ENCODE data around the gene KCNJ3.

The KCNJ3 gene

DNA sequence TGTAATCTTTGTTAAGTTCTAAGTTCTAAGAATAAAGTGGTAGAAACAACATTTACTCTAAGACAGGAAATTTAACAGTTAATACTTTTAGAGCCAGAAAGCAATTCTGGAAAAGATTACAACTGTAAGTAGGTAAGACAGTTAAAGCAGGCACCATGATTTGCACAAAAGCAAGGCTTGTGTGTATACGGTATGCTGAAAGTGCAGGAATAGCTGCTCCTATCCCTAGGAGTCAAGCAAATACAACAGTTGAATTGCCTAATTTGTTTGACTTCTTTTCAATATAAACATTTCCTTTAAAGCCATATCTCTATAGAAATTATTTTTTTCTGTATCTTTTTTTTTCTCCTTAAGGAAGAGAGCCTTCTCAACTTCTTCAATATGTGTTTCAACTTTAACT is 116.4 kb downstream of the KCNJ3 start:
- TF ChIP-seq, protein P1, sequence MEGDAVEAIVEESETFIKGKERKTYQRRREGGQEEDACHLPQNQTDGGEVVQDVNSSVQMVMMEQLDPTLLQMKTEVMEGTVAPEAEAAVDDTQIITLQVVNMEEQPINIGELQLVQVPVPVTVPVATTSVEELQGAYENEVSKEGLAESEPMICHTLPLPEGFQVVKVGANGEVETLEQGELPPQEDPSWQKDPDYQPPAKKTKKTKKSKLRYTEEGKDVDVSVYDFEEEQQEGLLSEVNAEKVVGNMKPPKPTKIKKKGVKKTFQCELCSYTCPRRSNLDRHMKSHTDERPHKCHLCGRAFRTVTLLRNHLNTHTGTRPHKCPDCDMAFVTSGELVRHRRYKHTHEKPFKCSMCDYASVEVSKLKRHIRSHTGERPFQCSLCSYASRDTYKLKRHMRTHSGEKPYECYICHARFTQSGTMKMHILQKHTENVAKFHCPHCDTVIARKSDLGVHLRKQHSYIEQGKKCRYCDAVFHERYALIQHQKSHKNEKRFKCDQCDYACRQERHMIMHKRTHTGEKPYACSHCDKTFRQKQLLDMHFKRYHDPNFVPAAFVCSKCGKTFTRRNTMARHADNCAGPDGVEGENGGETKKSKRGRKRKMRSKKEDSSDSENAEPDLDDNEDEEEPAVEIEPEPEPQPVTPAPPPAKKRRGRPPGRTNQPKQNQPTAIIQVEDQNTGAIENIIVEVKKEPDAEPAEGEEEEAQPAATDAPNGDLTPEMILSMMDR (IDR thresholded peaks at IDR 0.05; ENCODE audit: low read depth, low read length), result no peak
- H3K4me3 ChIP-seq (ENCODE audit: low read depth, low read length), result no peak overlapping the region
- in situ Hi-C loops (cut with HindIII; ENCODE audit: low sequenced_read_pairs), result no loop called here
- no peak for DNase-seq (ENCODE audit: low read depth, low spot score)

DNA sequence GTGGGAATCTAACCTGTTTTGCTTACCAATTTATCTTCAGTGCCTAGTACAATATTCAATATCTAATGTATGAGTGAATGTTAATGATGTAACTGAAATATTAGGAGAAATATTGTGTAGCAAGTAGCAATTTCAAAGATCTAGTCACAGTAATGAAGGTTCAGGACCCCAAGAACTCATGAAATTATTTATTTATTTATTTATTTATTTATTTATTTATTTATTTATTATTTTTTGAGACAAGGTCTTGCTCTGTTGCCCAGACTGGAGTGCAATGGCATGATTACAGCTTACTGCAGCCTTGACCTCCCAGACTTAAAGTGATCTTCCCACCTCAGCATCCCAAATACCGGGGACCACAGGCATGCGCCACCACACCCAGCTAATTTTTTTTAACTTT is 126.9 kb downstream of the KCNJ3 start:
- H3K4me3 ChIP-seq (ENCODE audit: low read depth, low read length), result no peak overlapping the region
- in situ Hi-C loops (cut with HindIII; ENCODE audit: low sequenced_read_pairs), result no loop called here
- TF ChIP-seq, protein P1 (IDR thresholded peaks at IDR 0.05; ENCODE audit: low read depth, low read length), result no peak
- DNase-seq (ENCODE audit: low read depth, low spot score), result no peak

DNA sequence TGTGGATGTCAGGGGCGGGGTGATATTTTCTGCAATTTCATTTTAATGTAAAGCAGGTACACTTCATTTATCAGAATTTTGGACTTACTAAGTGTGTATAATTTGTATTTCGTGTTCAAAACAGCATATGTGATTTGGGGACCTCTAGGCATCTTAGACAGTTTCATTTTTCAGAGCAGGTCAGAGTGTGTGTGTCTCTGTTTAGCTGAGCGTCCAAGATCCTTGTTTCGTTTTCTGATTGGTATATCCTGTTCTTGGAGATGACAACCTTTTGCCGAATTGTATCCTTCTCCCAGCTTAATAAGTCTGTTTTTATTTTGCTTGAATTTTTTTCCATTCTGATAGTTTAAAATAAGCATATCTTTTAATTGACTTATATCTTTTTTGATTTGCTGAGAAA is 128.3 kb downstream of the KCNJ3 start:
- H3K4me3 ChIP-seq (ENCODE audit: low read depth, low read length), result no peak overlapping the region
- TF ChIP-seq, protein P1 (IDR thresholded peaks at IDR 0.05; ENCODE audit: low read depth, low read length), result no peak
- in situ Hi-C loops (cut with HindIII; ENCODE audit: low sequenced_read_pairs), result no loop called here
- no peak for DNase-seq (ENCODE audit: low read depth, low spot score)

DNA sequence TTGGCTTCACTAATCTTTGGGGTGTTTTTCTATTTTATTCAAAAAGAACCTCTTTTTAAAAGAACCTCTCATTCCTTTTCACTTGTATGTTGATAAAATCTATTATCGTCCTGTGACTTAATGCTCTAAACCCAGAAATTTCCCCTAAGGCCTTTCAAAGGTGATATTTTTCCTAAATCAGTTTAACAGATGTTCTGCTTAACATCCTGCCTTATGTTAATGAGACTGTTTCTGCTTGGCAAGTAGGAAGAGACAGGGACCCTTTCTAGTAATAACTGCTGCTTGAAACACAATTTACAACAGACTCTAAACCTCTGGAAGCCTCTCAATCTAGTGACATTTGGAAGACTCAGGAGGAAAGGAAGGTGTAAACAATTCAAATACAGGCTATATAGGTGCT is 128.8 kb downstream of the KCNJ3 start:
- TF ChIP-seq, protein P1 (IDR thresholded peaks at IDR 0.05; ENCODE audit: low read depth, low read length), result no peak
- H3K4me3 ChIP-seq (ENCODE audit: low read depth, low read length), result no peak overlapping the region
- in situ Hi-C loops (cut with HindIII; ENCODE audit: low sequenced_read_pairs), result no loop called here
- no peak for DNase-seq (ENCODE audit: low read depth, low spot score)

DNA sequence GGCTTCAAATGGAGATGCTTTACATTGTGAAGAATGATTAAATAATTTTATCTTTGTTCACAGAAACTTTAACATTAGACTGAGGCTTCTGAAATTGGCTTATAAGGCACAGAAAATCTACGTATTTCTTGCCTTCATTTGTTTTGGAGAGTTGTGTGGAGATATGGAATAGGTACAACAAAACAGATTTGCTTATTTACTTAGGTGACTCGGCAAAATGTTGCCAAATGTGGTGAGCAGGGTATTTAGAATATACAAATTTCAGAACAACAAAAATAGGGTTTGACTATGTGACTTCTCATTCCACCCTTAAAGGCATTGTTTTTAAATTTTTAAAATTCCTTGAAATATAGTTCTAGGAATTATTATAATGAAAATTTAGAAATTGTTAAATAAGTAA is 134.2 kb downstream of the KCNJ3 start:
- in situ Hi-C loops (cut with HindIII; ENCODE audit: low sequenced_read_pairs), result no loop called here
- no peak for DNase-seq (ENCODE audit: low read depth, low spot score)
- no peak overlapping the region for H3K4me3 ChIP-seq (ENCODE audit: low read depth, low read length)
- TF ChIP-seq, protein P1 (IDR thresholded peaks at IDR 0.05; ENCODE audit: low read depth, low read length), result no peak

DNA sequence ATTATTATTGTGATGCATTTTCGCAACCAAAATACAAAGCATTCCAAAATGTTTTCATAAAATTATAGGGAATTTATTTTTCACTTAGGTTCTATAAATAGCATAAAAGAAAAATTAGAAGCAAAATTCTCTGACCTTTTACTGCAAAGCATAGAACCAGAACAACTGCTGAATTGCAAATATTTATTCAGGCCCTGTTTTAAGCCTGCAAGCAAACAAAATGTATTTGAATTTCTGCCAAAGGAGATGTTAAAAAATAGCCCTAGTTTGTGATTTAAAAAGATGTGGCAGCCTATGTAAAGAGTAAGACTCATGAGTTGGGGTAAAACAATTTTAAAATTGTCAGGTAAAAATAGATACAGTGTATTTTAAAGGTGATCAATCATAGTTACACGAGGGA is 138.1 kb downstream of the KCNJ3 start:
- no peak for DNase-seq (ENCODE audit: low read depth, low spot score)
- H3K4me3 ChIP-seq (ENCODE audit: low read depth, low read length), result no peak overlapping the region
- TF ChIP-seq, protein P1 (IDR thresholded peaks at IDR 0.05; ENCODE audit: low read depth, low read length), result no peak
- in situ Hi-C loops (cut with HindIII; ENCODE audit: low sequenced_read_pairs), result no loop called here

DNA sequence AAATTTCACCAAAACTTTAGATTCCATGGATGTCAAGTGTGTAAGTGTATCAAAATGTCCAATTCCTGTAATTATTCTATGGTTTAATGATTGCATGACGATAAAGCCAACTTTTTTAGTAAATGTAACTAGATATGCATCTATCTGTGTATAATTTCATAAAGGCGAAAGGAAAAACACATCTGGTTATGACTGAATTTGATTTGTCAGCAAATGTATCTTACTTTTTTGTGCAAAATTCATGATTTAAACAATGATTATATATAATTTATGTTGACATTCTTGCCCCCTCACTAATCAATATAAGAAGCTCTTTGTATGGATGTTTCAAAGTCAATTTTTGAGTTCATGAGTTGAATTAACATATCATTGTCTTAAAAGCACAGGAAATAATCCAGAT is 138.5 kb downstream of the KCNJ3 start:
- TF ChIP-seq, protein P1 (IDR thresholded peaks at IDR 0.05; ENCODE audit: low read depth, low read length), result no peak
- in situ Hi-C loops (cut with HindIII; ENCODE audit: low sequenced_read_pairs), result no loop called here
- DNase-seq (ENCODE audit: low read depth, low spot score), result no peak
- H3K4me3 ChIP-seq (ENCODE audit: low read depth, low read length), result no peak overlapping the region

Data from astrocyte of the spinal cord (primary cell).